Epithelial cell of proximal tubule (primary cell): Measurements from ENCODE around the gene APEX1. TPM values are rescaled to one million over a fixed set of nuclear protein-coding genes. Genes with fewer than 3 reads are reported as not detected.

Experiments
- DNase-seq: peaks from one replicate; pipeline ENCODE4 v3.0.0-alpha.2; 2011; ENCODE audit warnings: low read depth
- H3K4me3 ChIP-seq: 2 replicates; pipeline ENCODE4 v1.5.1; 2011; ENCODE audit warnings: low read depth, mild to moderate bottlenecking, low read length
- total RNA-seq: library from RNA; depleted of rRNA; stranded (reverse); fragments of >200 nt; gene quantifications from 2 replicates; pipeline ENCODE4 v1.2.3, GENCODE V29; 2015
- TF ChIP-seq, protein P1 (sequence below): conservative IDR thresholded peaks from 2 replicates; pipeline ENCODE4 v1.5.1; 2012; ENCODE audit warnings: low read depth, mild to moderate bottlenecking, low read length

Gene APEX1
- total RNA-seq, 1 donor from 2014 or later, result 321 TPM

- TF ChIP-seq, protein P1, sequence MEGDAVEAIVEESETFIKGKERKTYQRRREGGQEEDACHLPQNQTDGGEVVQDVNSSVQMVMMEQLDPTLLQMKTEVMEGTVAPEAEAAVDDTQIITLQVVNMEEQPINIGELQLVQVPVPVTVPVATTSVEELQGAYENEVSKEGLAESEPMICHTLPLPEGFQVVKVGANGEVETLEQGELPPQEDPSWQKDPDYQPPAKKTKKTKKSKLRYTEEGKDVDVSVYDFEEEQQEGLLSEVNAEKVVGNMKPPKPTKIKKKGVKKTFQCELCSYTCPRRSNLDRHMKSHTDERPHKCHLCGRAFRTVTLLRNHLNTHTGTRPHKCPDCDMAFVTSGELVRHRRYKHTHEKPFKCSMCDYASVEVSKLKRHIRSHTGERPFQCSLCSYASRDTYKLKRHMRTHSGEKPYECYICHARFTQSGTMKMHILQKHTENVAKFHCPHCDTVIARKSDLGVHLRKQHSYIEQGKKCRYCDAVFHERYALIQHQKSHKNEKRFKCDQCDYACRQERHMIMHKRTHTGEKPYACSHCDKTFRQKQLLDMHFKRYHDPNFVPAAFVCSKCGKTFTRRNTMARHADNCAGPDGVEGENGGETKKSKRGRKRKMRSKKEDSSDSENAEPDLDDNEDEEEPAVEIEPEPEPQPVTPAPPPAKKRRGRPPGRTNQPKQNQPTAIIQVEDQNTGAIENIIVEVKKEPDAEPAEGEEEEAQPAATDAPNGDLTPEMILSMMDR, result no peak
- no peak overlapping the region for H3K4me3 ChIP-seq
- DNase-seq, result no peak
These were observed 23.9 kb downstream of the APEX1 start for GRCh38 chr14:20478894-20479293.

DNA sequence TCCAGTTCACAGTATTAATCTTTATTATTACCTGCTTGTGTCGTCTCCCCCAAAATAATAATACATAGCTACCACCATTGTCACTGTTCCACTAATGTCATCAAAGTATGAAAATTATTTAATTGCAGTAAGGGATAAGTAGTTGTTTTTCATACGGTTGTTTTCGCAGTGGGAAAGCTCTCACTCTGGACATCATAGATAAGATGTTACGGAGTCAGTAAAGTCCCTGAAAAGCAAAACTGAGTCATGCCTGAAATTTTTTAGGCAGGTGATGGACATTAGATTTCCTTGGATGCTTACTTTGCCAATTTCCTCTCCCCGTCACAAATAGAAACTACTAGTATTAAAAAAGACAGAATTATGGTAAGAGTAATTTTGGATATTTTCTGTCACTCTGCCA is 27.4 kb downstream of the APEX1 start:
- TF ChIP-seq, protein P1, result no peak
- DNase-seq, result no peak
- H3K4me3 ChIP-seq, result no peak overlapping the region

DNA sequence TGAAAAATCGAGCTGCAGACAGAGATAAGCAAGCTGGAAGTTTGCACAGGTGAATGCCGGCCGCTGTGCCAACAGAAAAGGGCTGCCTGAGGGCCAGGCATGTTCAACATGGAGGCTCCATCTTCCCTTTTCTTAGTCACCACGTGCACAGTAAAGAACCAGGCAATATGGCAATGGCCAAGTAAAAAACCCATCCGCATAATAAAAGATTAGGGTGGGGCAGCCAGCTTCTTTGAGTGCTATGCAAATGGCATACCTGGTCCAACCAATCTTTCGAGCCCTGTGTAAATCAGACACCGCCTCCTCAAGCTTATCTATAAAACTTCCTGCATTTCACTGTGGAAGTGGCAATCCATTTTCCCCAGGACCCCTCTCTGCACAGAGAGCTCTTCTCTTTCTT is 30.9 kb downstream of the APEX1 start:
- DNase-seq, result no peak
- H3K4me3 ChIP-seq, result no peak overlapping the region
- TF ChIP-seq, protein P1, result no peak

DNA sequence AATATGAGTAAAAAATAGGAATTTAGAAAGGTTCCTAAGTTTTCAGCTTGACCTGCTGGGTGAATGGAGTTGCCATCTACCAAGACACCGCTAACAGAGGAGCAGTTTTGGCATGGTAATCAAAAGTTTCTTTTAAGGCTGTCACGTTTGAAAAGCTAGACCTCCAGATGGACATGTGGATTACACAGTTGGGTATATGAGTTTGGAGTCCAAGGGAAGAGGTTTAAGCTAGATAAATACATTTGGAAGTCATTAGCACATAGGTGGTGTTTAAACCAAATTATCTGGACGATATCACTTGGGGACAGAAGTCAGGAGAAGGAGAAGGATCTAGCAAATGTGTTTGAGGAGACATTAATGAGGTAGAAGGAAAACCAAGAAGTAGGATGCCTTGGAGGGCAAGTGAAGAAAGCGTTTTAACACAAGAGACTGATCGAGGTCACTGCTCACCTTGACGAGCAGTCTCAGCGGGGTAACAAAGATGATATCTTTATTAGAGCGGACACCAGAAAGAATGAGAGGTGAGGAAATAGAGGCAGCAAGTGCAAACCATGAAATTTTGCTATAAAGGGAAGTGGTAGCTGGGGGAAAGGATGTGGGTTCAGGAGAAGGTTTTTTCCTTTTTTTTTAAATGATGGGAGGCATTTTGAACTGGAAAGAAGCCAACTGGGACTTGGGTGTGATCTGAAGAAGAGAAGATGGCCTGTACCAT is 31.8 kb downstream of the APEX1 start:
- DNase-seq, result no peak
- no peak overlapping the region for H3K4me3 ChIP-seq
- TF ChIP-seq, protein P1, result no peak

- TF ChIP-seq, protein P1, result peak; percentile 33
- no peak overlapping the region for H3K4me3 ChIP-seq
- no peak for DNase-seq
These were observed 32.3 kb downstream of the APEX1 start for GRCh38 chr14:20487396-20487725.

- TF ChIP-seq, protein P1, result no peak
- peak; percentile 64 for DNase-seq
- no peak overlapping the region for H3K4me3 ChIP-seq
These were observed 34.3 kb downstream of the APEX1 start for GRCh38 chr14:20489093-20489994.
